ENCODE measurements around the gene LIPC.

DNA sequence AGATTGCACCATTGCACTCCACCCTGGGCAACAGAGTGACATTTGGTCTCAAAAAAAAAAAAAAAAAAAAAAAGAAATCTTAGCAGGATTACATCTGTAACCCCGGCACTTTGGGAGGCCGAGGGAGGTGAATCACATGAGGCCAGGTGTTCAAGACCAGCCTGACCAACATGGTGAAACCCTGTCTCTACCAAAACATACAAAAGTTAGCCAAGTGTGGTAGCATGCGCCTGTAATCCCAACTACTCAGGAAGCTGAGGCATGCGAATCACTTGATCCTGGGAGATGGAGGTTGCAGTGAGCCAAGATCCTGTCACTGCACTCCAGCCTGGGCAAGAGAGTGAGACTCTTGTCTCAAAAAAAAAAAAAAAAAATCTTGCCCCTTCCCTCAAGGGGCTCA is 40.4 kb downstream of the LIPC start:
- TF ChIP-seq, protein P1, sequence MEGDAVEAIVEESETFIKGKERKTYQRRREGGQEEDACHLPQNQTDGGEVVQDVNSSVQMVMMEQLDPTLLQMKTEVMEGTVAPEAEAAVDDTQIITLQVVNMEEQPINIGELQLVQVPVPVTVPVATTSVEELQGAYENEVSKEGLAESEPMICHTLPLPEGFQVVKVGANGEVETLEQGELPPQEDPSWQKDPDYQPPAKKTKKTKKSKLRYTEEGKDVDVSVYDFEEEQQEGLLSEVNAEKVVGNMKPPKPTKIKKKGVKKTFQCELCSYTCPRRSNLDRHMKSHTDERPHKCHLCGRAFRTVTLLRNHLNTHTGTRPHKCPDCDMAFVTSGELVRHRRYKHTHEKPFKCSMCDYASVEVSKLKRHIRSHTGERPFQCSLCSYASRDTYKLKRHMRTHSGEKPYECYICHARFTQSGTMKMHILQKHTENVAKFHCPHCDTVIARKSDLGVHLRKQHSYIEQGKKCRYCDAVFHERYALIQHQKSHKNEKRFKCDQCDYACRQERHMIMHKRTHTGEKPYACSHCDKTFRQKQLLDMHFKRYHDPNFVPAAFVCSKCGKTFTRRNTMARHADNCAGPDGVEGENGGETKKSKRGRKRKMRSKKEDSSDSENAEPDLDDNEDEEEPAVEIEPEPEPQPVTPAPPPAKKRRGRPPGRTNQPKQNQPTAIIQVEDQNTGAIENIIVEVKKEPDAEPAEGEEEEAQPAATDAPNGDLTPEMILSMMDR (conservative IDR thresholded peaks at IDR 0.05 in 1 of 2, IDR thresholded peaks at IDR 0.05 in 1 of 2; ENCODE audit: low read depth in 1 of 2, low read length in 2 of 2): no peak
- TF ChIP-seq EZH2 (IDR thresholded peaks at IDR 0.05; ENCODE audit: low read length, missing control alignments): no peak
